IMR-90 (cell line): ENCODE measurements around the gene DEDD2. TPM values are rescaled to one million over a fixed set of nuclear protein-coding genes. Genes with fewer than 3 reads are reported as not detected.

Source experiments
- ATAC-seq: fragments of 200-7000 bp; cut with Tn5 transposase; 2 replicates; pipeline ENCODE4 v1.9.1; 2020; ENCODE audit warnings: low read depth, mild to moderate bottlenecking, moderate library complexity
- BruUV-seq: library from RNA; stranded (reverse); fragments of 400-500 nt; replicated peaks from 2 replicates; lab custom pipeline; 2021; lab: Mats Ljungman, UMichigan
- CTCF ChIA-PET: fragments of 300-600 bp; formaldehyde crosslinking; extraction: SDS; loops from one replicate; lab custom pipeline; 2021; ENCODE audit warnings: antibody characterized with exemption; lab: Yijun Ruan, JAX
- POLR2A ChIA-PET: fragments of 300-600 bp; sonication (Branson Sonifier 250); formaldehyde crosslinking; loops from one replicate; lab custom pipeline; 2022; ENCODE audit warnings: antibody characterized with exemption; ENCODE audit not compliant: unreplicated experiment; lab: Charles Lee
- DNase-seq: peaks from one replicate; pipeline ENCODE4 v3.0.0; 2013
- H2AFZ ChIP-seq: replicated peaks from 2 replicates; pipeline ENCODE3; 2013; ENCODE audit warnings: low read length, mild to moderate bottlenecking; ENCODE audit not compliant: poor library complexity
- H2AK5ac ChIP-seq: 2 replicates; pipeline ENCODE4 v1.6.1; 2013; ENCODE audit warnings: low read depth, low read length, inconsistent platforms
- H2AK9ac ChIP-seq: replicated peaks from 2 replicates; pipeline ENCODE3; 2013; ENCODE audit warnings: mild to moderate bottlenecking, low read depth, low read length, moderate library complexity; ENCODE audit not compliant: poor library complexity
- H2BK120ac ChIP-seq: 2 replicates; pipeline ENCODE4 v1.6.1; 2013; ENCODE audit warnings: low read depth, low read length, inconsistent platforms
- H2BK15ac ChIP-seq: 3 replicates; pipeline ENCODE4 v1.6.1; 2013; ENCODE audit warnings: low read depth, low read length, inconsistent platforms
- H2BK20ac ChIP-seq: 2 replicates; pipeline ENCODE4 v1.6.1; 2013; ENCODE audit warnings: low read depth, mild to moderate bottlenecking, inconsistent platforms, low read length, moderate library complexity
- H2BK5ac ChIP-seq: 2 replicates; pipeline ENCODE4 v1.6.1; 2013; ENCODE audit warnings: mild to moderate bottlenecking, low read depth, low read length, inconsistent platforms; ENCODE audit not compliant: poor library complexity, severe bottlenecking
- H3K14ac ChIP-seq: replicated peaks from 2 replicates; pipeline ENCODE4 v1.6.1; 2013; ENCODE audit warnings: low read depth, low read length, inconsistent platforms
- H3K18ac ChIP-seq: 2 replicates; pipeline ENCODE4 v1.6.1; 2013; ENCODE audit warnings: low read depth, low read length, control low read depth
- H3K23ac ChIP-seq: 2 replicates; pipeline ENCODE4 v1.6.1; 2013; ENCODE audit warnings: low read depth, low read length, inconsistent platforms
- H3K27ac ChIP-seq: 2 replicates; pipeline ENCODE4 v1.5.1; 2013; ENCODE audit warnings: mild to moderate bottlenecking, control low read depth, low read length; ENCODE audit not compliant: insufficient read depth
- H3K27me3 ChIP-seq: 2 replicates; pipeline ENCODE4 v1.6.1; 2013; ENCODE audit warnings: low read length; ENCODE audit not compliant: control insufficient read depth, insufficient read depth
- H3K36me3 ChIP-seq: 2 replicates; pipeline ENCODE4 v1.6.1; 2013; ENCODE audit warnings: low read length, mixed read lengths; ENCODE audit not compliant: control insufficient read depth, insufficient read depth
- H3K4ac ChIP-seq: 2 replicates; pipeline ENCODE4 v1.6.1; 2013; ENCODE audit warnings: low read depth, low read length, inconsistent platforms
- H3K4me1 ChIP-seq: 2 replicates; pipeline ENCODE4 v1.6.1; 2013; ENCODE audit warnings: low read length, mixed read lengths; ENCODE audit not compliant: control insufficient read depth, insufficient read depth
- H3K4me2 ChIP-seq: 2 replicates; pipeline ENCODE4 v1.6.1; 2013; ENCODE audit warnings: low read depth, mild to moderate bottlenecking, control low read depth, low read length, moderate library complexity
- H3K4me3 ChIP-seq: 2 replicates; pipeline ENCODE4 v1.5.1; 2013; ENCODE audit warnings: low read depth, mild to moderate bottlenecking, control low read depth, low read length, moderate library complexity; ENCODE audit not compliant: insufficient read depth
- H3K56ac ChIP-seq: 2 replicates; pipeline ENCODE4 v1.6.1; 2013; ENCODE audit warnings: low read length, inconsistent platforms; ENCODE audit not compliant: insufficient read depth; ENCODE audit errors: extremely low read depth
- H3K79me1 ChIP-seq, 2 experiments: 2 replicates each; pipeline ENCODE4 v1.6.1; 2013; ENCODE audit warnings: low read length in 2 of 2, inconsistent platforms in 1 of 2, low read depth in 1 of 2
- H3K9ac ChIP-seq: 2 replicates; pipeline ENCODE4 v1.6.1; 2013; ENCODE audit warnings: low read depth, low read length, control low read depth
- H3K9me1 ChIP-seq: 2 replicates; pipeline ENCODE4 v1.6.1; 2013; ENCODE audit warnings: low read length, inconsistent platforms; ENCODE audit not compliant: insufficient read depth
- H3K9me3 ChIP-seq: 2 replicates; pipeline ENCODE4 v1.6.1; 2013; ENCODE audit warnings: low read length; ENCODE audit not compliant: control insufficient read depth, insufficient read depth
- H4K20me1 ChIP-seq: 2 replicates; pipeline ENCODE4 v1.6.1; 2013; ENCODE audit warnings: low read length, inconsistent platforms; ENCODE audit not compliant: insufficient read depth
- H4K5ac ChIP-seq: 2 replicates; pipeline ENCODE4 v1.6.1; 2013; ENCODE audit warnings: mild to moderate bottlenecking, low read depth, low read length, control low read depth
- H4K8ac ChIP-seq, 2 experiments: 2 replicates each; pipeline ENCODE4 v1.6.1; 2013; ENCODE audit warnings: low read depth in 2 of 2, low read length in 2 of 2, control low read depth in 1 of 2, inconsistent platforms in 1 of 2
- H4K91ac ChIP-seq: 2 replicates; pipeline ENCODE4 v1.6.1; 2013; ENCODE audit warnings: low read depth, low read length, inconsistent platforms; ENCODE audit not compliant: insufficient read depth
- CHD1 ChIP-seq: IDR thresholded peaks from 2 replicates; pipeline ENCODE4 v1.6.1; 2012; ENCODE audit warnings: low read depth, low read length, improper control_type of control experiment
- CTCF ChIP-seq: conservative IDR thresholded peaks from 2 replicates; pipeline ENCODE4 v1.5.1; 2012; ENCODE audit warnings: mild to moderate bottlenecking, low read depth, low read length, improper control_type of control experiment
- FOS ChIP-seq: fragments of 150-350 bp; IDR thresholded peaks from 2 replicates; pipeline ENCODE4 v1.6.1; 2016; ENCODE audit warnings: low read depth, low read length
- MAFK ChIP-seq: IDR thresholded peaks from 2 replicates; pipeline ENCODE4 v1.6.1; 2012; ENCODE audit warnings: low read depth, low read length, improper control_type of control experiment
- MAZ ChIP-seq: IDR thresholded peaks from 2 replicates; pipeline ENCODE4 v1.6.1; 2012; ENCODE audit warnings: low read depth, mild to moderate bottlenecking, low read length, improper control_type of control experiment, moderate library complexity, borderline replicate concordance
- MXI1 ChIP-seq: IDR thresholded peaks from 2 replicates; pipeline ENCODE4 v1.6.1; 2012; ENCODE audit warnings: low read depth, mild to moderate bottlenecking, low read length, moderate library complexity, borderline replicate concordance
- NFE2L2 ChIP-seq: fragments of 150-350 bp; IDR thresholded peaks from 2 replicates; pipeline ENCODE4 v1.6.1; 2016; ENCODE audit warnings: low read depth, mild to moderate bottlenecking, low read length
- POLR2A ChIP-seq: IDR thresholded peaks from 2 replicates; pipeline ENCODE4 v1.6.1; 2012; ENCODE audit warnings: mild to moderate bottlenecking, low read depth, low read length
- RAD21 ChIP-seq: IDR thresholded peaks from 2 replicates; pipeline ENCODE4 v1.6.1; 2012; ENCODE audit warnings: low read length, improper control_type of control experiment
- RCOR1 ChIP-seq: IDR thresholded peaks from 2 replicates; pipeline ENCODE4 v1.6.1; 2012; ENCODE audit warnings: mild to moderate bottlenecking, low read length, improper control_type of control experiment; ENCODE audit not compliant: insufficient replicate concordance
- RFX5 ChIP-seq: IDR thresholded peaks from 2 replicates; pipeline ENCODE4 v1.8.0; 2012; ENCODE audit warnings: low read depth, mild to moderate bottlenecking, low read length, moderate library complexity
- SMC3 ChIP-seq: fragments of 150-350 bp; IDR thresholded peaks from 2 replicates; pipeline ENCODE4 v1.6.1; 2016; ENCODE audit warnings: low read depth, mild to moderate bottlenecking, antibody characterized with exemption, low read length, moderate library complexity
- USF2 ChIP-seq: fragments of 150-350 bp; IDR thresholded peaks from 2 replicates; pipeline ENCODE4 v1.6.1; 2017; ENCODE audit warnings: mild to moderate bottlenecking, antibody characterized with exemption, low read length, low read depth
- WGBS, 2 experiments: methylation state at CpG; one replicate each; pipeline versions ENCODE4 v1.1.5 to v1.1.7; 2013; ENCODE audit warnings: missing lambda C conversion rate in 2 of 2; ENCODE audit not compliant: insufficient read length in 1 of 2; ENCODE audit errors: extremely low coverage in 2 of 2; 5-methylcytosine and 5-hydroxymethylcytosine counted together
- dilution Hi-C: fragments of 300-500 bp; cut with HindIII; formaldehyde crosslinking; loops from one replicate; pipeline ENCODE4 v1.14.3; 2018; ENCODE audit warnings: low sequenced_read_pairs; ENCODE audit not compliant: unreplicated experiment
- in situ Hi-C: fragments of 300-500 bp; cut with MboI; formaldehyde crosslinking; loops from 3 replicates; pipeline ENCODE4 v1.14.3; 2019; ENCODE audit warnings: low sequenced_read_pairs, inconsistent platforms, mixed read lengths
- intact Hi-C: fragments of 100-400 bp; cut with micrococcal nuclease; formaldehyde crosslinking; loops from 2 replicates; pipeline ENCODE4 v1.10.0; 2022
- polyA plus RNA-seq, 3 experiments: library from polyadenylated mRNA; depleted of rRNA; stranded (reverse); fragments of >200 nt; gene quantifications; 2 replicates each; pipeline ENCODE4 v1.2.3, GENCODE V29; 2012; ENCODE audit warnings: low replicate concordance in 1 of 3
- total RNA-seq: library from RNA; depleted of rRNA; stranded (reverse); fragments of >200 nt; gene quantifications from 2 replicates; pipeline ENCODE4 v1.2.3, GENCODE V29; 2012
- TF ChIP-seq, protein P1 (sequence below): fragments of 150-350 bp; IDR thresholded peaks from 2 replicates; pipeline ENCODE4 v1.6.1; 2016; ENCODE audit warnings: low read depth, mild to moderate bottlenecking, low read length, moderate library complexity, borderline replicate concordance

DEDD2 gene
- total and polyA plus RNA-seq, 2 of the 4 experiments (the other 2 are of a cell fraction): 8.2 to 21.0 TPM

- no peak overlapping the region for H2AFZ ChIP-seq
- no peak overlapping the region for H3K4ac ChIP-seq
- no peak overlapping the region for H3K27ac ChIP-seq
- H4K91ac ChIP-seq: no peak overlapping the region
- H2BK120ac ChIP-seq: no peak overlapping the region
- ATAC-seq: no peak
- intact Hi-C loops (no loop called here), in situ Hi-C loops (no loop called here), dilution Hi-C loops (no loop called here)
- no peak overlapping the region for H3K9ac ChIP-seq
- no peak overlapping the region for H3K4me2 ChIP-seq
- H4K20me1 ChIP-seq: 0 out of 2 replicates have a peak, but pooled peaks cover 6% of the 10 kb centered on the region
- no peak overlapping the region for H4K5ac ChIP-seq
- no peak overlapping the region for H2BK15ac ChIP-seq
- no peak for DNase-seq
- no peak overlapping the region for H3K14ac ChIP-seq
- H3K23ac ChIP-seq: peak overlapping the region; percentile 26; the same call in 1 of the 2 replicates
- TF ChIP-seq SMC3 (no peak), MXI1 (no peak), RCOR1 (no peak), RFX5 (no peak), MAZ (no peak), CTCF (no peak), USF2 (no peak), MAFK (no peak), FOS (no peak), NFE2L2 (no peak), RAD21 (no peak), POLR2A (no peak), CHD1 (no peak)
- TF ChIP-seq, protein P1, sequence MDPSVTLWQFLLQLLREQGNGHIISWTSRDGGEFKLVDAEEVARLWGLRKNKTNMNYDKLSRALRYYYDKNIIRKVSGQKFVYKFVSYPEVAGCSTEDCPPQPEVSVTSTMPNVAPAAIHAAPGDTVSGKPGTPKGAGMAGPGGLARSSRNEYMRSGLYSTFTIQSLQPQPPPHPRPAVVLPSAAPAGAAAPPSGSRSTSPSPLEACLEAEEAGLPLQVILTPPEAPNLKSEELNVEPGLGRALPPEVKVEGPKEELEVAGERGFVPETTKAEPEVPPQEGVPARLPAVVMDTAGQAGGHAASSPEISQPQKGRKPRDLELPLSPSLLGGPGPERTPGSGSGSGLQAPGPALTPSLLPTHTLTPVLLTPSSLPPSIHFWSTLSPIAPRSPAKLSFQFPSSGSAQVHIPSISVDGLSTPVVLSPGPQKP: no peak
- CTCF ChIA-PET: no interaction called here
- 50% methylated on average over 1 of the region's 13 CpGs; no CpG with 5 or more reads in 1 of the 2 experiments for WGBS, 2 experiments
- H3K4me1 ChIP-seq: peaks cover 2% of the 10 kb centered on the region; the same call in 1 of the 2 replicates
- H3K79me1 ChIP-seq: no peaks in the 10 kb centered on the region
- no peaks in the 10 kb centered on the region for H3K9me3 ChIP-seq
- no peak overlapping the region for H2AK9ac ChIP-seq
- no peak overlapping the region for H4K8ac ChIP-seq
- H3K4me3 ChIP-seq: no peak overlapping the region
- H3K36me3 ChIP-seq: no peaks in the 10 kb centered on the region
- BruUV-seq: no TSS peak
- no peak overlapping the region for H3K56ac ChIP-seq
- no peak overlapping the region for H2BK20ac ChIP-seq
- no peak overlapping the region; the same call in 1 of the 2 replicates for H2AK5ac ChIP-seq
- H3K9me1 ChIP-seq: no peaks in the 10 kb centered on the region
- POLR2A ChIA-PET: no interaction called here
- H2BK5ac ChIP-seq: no peak overlapping the region
- peaks cover 66% of the 10 kb centered on the region for H3K27me3 ChIP-seq
- no peak overlapping the region for H3K18ac ChIP-seq
Observed at GRCh38 chr19:42178791-42179674, 38.4 kb downstream of the DEDD2 start.
